Measurements from ENCODE around the gene PMIS2. TPM values are rescaled to one million over a fixed set of nuclear protein-coding genes. Genes with fewer than 3 reads are reported as not detected.
A peak's percentile ranks its signal among the peaks of the same experiment; 100 is the strongest.

PMIS2 gene
- total RNA-seq, 1 experiment from 2014 or later = not detected

DNA sequence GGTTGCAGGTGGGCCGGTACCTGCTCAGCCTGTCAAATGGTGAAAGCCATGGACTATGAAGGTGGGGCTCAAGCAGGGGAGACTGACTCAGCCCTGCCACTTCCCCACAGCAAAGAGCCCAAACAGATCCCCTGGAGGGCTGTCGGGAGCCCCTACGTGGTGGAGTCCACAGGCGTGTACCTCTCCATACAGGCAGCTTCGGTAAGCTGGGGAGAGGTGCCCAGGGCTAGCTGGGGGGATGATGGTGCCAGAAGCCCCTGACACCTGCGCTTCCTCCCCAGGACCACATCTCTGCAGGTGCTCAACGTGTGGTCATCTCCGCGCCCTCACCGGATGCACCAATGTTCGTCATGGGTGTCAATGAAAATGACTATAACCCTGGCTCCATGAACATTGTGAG lies 43.8 kb upstream of the PMIS2 start:
- H3K36me3 Mint-ChIP-seq (ENCODE audit: insufficient read depth, unreplicated experiment) = peaks cover 9% of the 10 kb centered on the region
- no TSS peak for BruUV-seq (replicated peaks)
- TF ChIP-seq, protein P1, sequence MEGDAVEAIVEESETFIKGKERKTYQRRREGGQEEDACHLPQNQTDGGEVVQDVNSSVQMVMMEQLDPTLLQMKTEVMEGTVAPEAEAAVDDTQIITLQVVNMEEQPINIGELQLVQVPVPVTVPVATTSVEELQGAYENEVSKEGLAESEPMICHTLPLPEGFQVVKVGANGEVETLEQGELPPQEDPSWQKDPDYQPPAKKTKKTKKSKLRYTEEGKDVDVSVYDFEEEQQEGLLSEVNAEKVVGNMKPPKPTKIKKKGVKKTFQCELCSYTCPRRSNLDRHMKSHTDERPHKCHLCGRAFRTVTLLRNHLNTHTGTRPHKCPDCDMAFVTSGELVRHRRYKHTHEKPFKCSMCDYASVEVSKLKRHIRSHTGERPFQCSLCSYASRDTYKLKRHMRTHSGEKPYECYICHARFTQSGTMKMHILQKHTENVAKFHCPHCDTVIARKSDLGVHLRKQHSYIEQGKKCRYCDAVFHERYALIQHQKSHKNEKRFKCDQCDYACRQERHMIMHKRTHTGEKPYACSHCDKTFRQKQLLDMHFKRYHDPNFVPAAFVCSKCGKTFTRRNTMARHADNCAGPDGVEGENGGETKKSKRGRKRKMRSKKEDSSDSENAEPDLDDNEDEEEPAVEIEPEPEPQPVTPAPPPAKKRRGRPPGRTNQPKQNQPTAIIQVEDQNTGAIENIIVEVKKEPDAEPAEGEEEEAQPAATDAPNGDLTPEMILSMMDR (IDR thresholded peaks at IDR 0.05; ENCODE audit: unreplicated experiment) = no peak
- H3K27ac Mint-ChIP-seq (ENCODE audit: low read depth, unreplicated experiment) = no peak overlapping the region
- POLR2A ChIA-PET = no interaction called here
- peaks cover 20% of the 10 kb centered on the region for H3K4me1 Mint-ChIP-seq (ENCODE audit: insufficient read depth, unreplicated experiment)
- no peaks in the 10 kb centered on the region for H3K27me3 Mint-ChIP-seq (ENCODE audit: insufficient read depth, unreplicated experiment)
- DNase-seq (ENCODE audit: unreplicated experiment) = no peak
- CTCF ChIA-PET = interaction anchor here (1.0 kb wide), 1 partner anchor 13 kb away, joined by 3 read pairs; no protein-coding TSS in a partner anchor
- no peaks in the 10 kb centered on the region for H3K9me3 Mint-ChIP-seq (ENCODE audit: unreplicated experiment)
- H3K4me3 Mint-ChIP-seq (ENCODE audit: unreplicated experiment) = no peak overlapping the region
- intact Hi-C loops (cut with micrococcal nuclease) = no loop called here

DNA sequence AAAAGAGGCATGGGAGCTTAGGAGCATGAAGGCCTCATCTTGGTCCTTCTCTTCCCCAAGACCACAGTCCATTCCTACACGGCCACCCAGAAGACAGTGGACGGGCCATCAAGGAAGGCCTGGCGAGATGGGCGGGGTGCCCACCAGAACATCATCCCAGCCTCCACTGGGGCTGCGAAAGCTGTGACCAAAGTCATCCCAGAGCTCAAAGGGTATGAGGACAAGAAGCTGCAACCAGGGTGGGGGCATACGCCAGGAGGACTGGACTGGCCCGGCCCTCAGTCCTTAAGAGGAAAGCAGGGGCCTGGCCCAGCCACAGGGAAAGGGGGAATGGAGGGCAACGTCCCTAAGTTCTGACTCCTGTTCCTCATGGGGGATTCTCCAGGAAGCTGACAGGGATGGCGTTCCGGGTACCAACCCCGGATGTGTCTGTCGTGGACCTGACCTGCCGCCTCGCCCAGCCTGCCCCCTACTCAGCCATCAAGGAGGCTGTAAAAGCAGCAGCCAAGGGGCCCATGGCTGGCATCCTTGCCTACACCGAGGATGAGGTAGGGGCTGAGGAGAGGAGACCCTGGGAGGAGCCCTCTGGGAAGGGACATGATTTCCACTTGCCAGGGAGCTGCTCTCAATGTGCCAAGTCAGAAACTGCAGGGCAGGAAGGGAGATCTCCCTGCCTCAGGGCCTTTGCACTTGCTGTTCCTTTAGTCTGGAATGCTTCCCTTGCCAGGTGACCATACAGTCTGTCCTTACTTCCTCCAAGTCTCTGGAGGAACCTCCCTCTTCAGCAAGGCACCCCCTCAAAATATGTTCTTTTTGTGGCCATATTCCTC lies 42.5 kb upstream of the PMIS2 start:
- POLR2A ChIA-PET = interaction anchor here (0.8 to 1.3 kb wide), 3 partner anchors 8 to 33 kb away, joined by 3 to 5 read pairs (median 4); no protein-coding TSS in a partner anchor
- Mint-ChIP-seq H3K36me3 (ENCODE audit: insufficient read depth, unreplicated experiment) (peaks cover 9% of the 10 kb centered on the region), H3K27me3 (ENCODE audit: insufficient read depth, unreplicated experiment) (no peaks in the 10 kb centered on the region), H3K9me3 (ENCODE audit: unreplicated experiment) (no peaks in the 10 kb centered on the region), H3K4me1 (ENCODE audit: insufficient read depth, unreplicated experiment) (peaks cover 23% of the 10 kb centered on the region), H3K27ac (ENCODE audit: low read depth, unreplicated experiment) (no peak overlapping the region), H3K4me3 (ENCODE audit: unreplicated experiment) (no peak overlapping the region)
- intact Hi-C loops (cut with micrococcal nuclease) = loop anchor here (2.0 kb wide), 1 partner anchor 25 kb away; no protein-coding TSS in a partner anchor
- TF ChIP-seq, protein P1 (IDR thresholded peaks at IDR 0.05; ENCODE audit: unreplicated experiment) = no peak
- CTCF ChIA-PET = interaction anchor here (0.5 kb wide), 1 partner anchor 150 kb away, joined by 4 read pairs; no protein-coding TSS in a partner anchor
- DNase-seq (ENCODE audit: unreplicated experiment) = no peak
- BruUV-seq (replicated peaks) = no TSS peak

DNA sequence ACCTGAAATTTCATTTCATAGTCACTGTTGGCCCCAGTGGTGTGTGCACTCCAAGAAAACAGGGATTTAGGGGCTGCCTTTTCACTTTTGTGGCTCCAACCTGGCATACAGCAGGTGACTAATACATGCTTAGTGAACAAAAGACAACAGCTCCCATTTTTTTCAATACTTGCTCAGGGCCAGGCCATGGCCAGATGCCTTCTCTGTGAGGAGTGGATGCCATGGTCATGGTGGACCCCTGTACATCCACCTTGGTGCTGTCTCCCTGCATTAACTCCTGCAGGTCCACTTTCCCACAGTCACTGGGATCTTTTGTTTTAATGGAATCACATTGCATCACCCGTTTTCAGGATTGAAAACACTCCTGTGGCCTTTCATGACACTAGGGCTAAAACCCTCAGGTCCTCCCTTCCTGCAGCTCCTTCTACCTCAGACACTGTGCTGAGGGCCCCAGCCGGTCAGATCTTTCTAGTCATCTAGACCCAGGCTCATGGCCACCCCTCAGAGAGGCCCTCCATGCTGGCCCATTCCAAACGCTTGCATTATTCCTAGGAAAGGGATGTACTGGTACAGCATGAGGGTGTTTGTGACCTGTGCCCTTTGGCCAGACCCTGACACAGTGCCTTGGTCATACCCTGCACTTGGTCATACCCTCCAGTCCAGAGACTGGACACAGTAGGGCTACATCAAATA lies 41.7 kb upstream of the PMIS2 start:
- CTCF ChIA-PET = interaction anchor here (0.5 kb wide), 1 partner anchor 149 kb away, joined by 4 read pairs; no protein-coding TSS in a partner anchor
- intact Hi-C loops (cut with micrococcal nuclease) = loop anchor here (2.0 kb wide), 1 partner anchor 25 kb away; no protein-coding TSS in a partner anchor
- Mint-ChIP-seq H3K27me3 (ENCODE audit: insufficient read depth, unreplicated experiment) (no peaks in the 10 kb centered on the region), H3K36me3 (ENCODE audit: insufficient read depth, unreplicated experiment) (peaks cover 9% of the 10 kb centered on the region), H3K4me3 (ENCODE audit: unreplicated experiment) (peak overlapping the region; percentile 89), H3K27ac (ENCODE audit: low read depth, unreplicated experiment) (peak overlapping the region; percentile 92), H3K9me3 (ENCODE audit: unreplicated experiment) (no peaks in the 10 kb centered on the region), H3K4me1 (ENCODE audit: insufficient read depth, unreplicated experiment) (peaks cover 31% of the 10 kb centered on the region)
- TF ChIP-seq, protein P1 (IDR thresholded peaks at IDR 0.05; ENCODE audit: unreplicated experiment) = no peak
- no peak for DNase-seq (ENCODE audit: unreplicated experiment)
- no TSS peak for BruUV-seq (replicated peaks)
- POLR2A ChIA-PET = interaction anchor here (0.5 to 1.3 kb wide), 9 partner anchors 8 to 174 kb away, joined by 3 to 5 read pairs (median 4); no protein-coding TSS in a partner anchor

Data from MCF 10A (cell line).